ENCODE measurements around the gene SLC12A7. TPM values are rescaled to one million over a fixed set of nuclear protein-coding genes. Genes with fewer than 3 reads are reported as not detected.
A peak's percentile ranks its signal among the peaks of the same experiment; 100 is the strongest.

Gene SLC12A7
- total RNA-seq, 2 experiments from 2014 or later = 102 to 120 TPM

- Mint-ChIP-seq H3K4me3 (no peak overlapping the region), H3K36me3 (ENCODE audit: low read depth) (no peaks in the 10 kb centered on the region), H3K9me3 (peaks cover 6% of the 10 kb centered on the region), H3K27ac (no peak overlapping the region), H3K4me1 (peaks cover 12% of the 10 kb centered on the region), H3K27me3 (peaks cover 4% of the 10 kb centered on the region)
- ChIA-PET POLR2A (no interaction called here), CTCF (interaction anchor here (0.6 to 3.7 kb wide), 4 partner anchors 20 to 220 kb away, joined by 3 to 19 read pairs (median 4); no protein-coding TSS in a partner anchor)
- no peak for DNase-seq
Measured at GRCh38 chr5:1138445-1139245, 26.8 kb upstream of the SLC12A7 start.

- H3K9me3 Mint-ChIP-seq = peaks cover 6% of the 10 kb centered on the region
- POLR2A ChIA-PET = no interaction called here
- no peak overlapping the region for H3K4me3 Mint-ChIP-seq
- no peak overlapping the region for H3K27ac Mint-ChIP-seq
- CTCF ChIA-PET = interaction anchor here (1.6 to 3.7 kb wide), 2 partner anchors 43 to 214 kb away, joined by 3 to 19 read pairs; no protein-coding TSS in a partner anchor
- H3K36me3 Mint-ChIP-seq (ENCODE audit: low read depth) = no peaks in the 10 kb centered on the region
- peaks cover 4% of the 10 kb centered on the region for H3K27me3 Mint-ChIP-seq
- peaks cover 12% of the 10 kb centered on the region for H3K4me1 Mint-ChIP-seq
- peak; percentile 26 for DNase-seq
Measured at GRCh38 chr5:1137567-1138444, 25.9 kb upstream of the SLC12A7 start.

DNA sequence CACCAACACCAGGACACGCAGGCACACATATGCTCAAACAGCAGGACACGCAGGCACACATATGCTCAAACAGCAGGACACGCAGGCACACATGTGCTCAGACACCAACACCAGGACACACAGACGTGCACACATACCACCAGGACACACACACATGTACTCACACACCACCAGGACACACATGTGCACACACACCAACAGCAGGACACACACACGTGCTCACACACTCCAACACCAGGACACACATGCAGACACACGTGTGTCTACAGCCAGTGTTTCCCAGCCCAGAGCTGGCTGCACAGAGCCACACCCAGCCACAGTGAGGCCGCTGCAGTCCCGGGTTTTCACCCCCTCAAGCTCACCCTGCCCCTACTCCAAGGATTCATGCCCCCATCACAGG is 25.0 kb upstream of the SLC12A7 start:
- ChIA-PET POLR2A (no interaction called here), CTCF (no interaction called here)
- Mint-ChIP-seq H3K9me3 (peaks cover 6% of the 10 kb centered on the region), H3K36me3 (ENCODE audit: low read depth) (no peaks in the 10 kb centered on the region), H3K4me3 (no peak overlapping the region), H3K4me1 (peaks cover 12% of the 10 kb centered on the region), H3K27ac (no peak overlapping the region), H3K27me3 (peaks cover 2% of the 10 kb centered on the region)
- DNase-seq = no peak

DNA sequence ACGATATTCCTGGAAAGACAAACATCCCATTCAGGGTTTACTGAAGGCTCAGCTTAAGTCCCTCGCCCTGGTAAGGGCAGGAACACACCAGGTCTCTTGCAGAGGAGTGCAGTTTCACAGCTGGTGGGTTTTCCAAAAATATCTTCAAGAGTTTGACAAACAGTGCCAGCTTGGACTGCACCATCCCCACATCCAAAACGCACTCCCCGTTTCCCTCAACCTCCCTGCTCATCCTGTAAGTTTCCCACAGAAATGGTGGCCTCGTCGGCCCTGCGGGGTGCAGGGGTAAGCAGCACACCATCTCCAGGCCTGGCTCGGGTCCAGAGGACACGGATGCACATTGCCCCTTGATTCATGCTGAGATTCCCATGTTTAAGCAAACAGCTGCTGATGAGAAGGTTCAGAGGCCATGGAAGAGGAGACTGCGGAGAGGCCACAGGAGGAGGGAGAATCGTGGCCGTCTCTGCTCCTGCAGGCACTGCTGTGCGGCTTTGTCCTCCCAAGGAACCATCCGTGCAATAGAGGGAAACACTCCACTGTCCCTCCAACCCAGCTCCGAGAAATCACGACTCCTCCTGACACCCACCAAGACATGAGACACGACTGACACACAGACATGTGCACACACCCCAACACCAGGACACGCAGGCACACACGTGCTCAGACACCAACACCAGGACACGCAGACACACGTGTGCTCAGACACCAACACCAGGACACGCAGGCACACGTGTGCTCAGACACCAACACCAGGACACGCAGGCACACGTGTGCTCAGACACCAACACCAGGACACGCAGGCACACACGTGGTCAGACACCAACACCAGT is 24.0 kb upstream of the SLC12A7 start:
- Mint-ChIP-seq H3K4me3 (no peak overlapping the region), H3K36me3 (ENCODE audit: low read depth) (no peaks in the 10 kb centered on the region), H3K27me3 (peaks cover 2% of the 10 kb centered on the region), H3K27ac (no peak overlapping the region), H3K9me3 (peaks cover 6% of the 10 kb centered on the region), H3K4me1 (peaks cover 12% of the 10 kb centered on the region)
- no peak for DNase-seq
- CTCF ChIA-PET = interaction anchor here (0.5 kb wide), 1 partner anchor 10 kb away, joined by 3 read pairs; no protein-coding TSS in a partner anchor
- POLR2A ChIA-PET = no interaction called here

GRCh38 chr5:1134478-1134877 is 22.6 kb upstream of the SLC12A7 start:
- H3K27me3 Mint-ChIP-seq = no peaks in the 10 kb centered on the region
- H3K36me3 Mint-ChIP-seq (ENCODE audit: low read depth) = no peaks in the 10 kb centered on the region
- ChIA-PET POLR2A (no interaction called here), CTCF (no interaction called here)
- H3K4me3 Mint-ChIP-seq = no peak overlapping the region
- no peak overlapping the region for H3K27ac Mint-ChIP-seq
- H3K4me1 Mint-ChIP-seq = peaks cover 9% of the 10 kb centered on the region
- H3K9me3 Mint-ChIP-seq = peaks cover 6% of the 10 kb centered on the region
- DNase-seq = no peak

DNA sequence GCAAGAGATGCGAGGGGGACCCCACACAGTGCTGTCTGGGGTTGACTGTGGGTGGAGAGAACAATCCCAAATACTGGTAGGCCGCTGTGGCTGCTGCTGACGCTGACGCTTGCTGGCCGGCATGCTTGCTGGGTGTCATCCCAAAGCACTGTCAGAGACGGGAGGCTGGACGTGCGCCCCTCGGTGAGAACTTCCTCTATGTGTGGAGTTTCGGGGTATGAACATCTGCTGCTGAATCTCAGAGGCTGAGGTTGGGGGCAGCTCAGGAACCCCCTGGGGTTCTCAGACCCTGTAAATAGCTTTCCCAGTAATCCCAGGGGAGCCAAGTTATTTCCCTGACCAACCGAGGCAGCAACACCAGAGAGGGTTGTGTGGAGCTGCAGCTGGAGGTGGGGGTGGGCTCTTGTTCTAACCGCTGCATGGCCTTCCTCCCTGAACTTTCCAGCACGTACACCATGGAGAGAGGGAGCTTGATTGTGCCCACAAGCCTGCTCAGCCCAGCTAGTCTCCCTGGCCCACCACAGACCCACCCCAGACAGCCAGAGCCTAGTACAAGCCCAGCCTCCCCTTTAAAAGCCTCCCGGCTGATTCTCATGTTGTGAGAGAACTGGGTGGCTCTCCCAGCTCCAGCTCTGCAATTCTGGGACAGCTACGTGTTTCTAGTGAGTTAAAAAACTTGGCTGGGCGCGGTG is 21.8 kb upstream of the SLC12A7 start:
- H3K9me3 Mint-ChIP-seq = peaks cover 6% of the 10 kb centered on the region
- no peak overlapping the region for H3K4me3 Mint-ChIP-seq
- ChIA-PET CTCF (interaction anchor here (1.2 kb wide), 1 partner anchor 19 kb away, joined by 3 read pairs; no protein-coding TSS in a partner anchor), POLR2A (no interaction called here)
- H3K27ac Mint-ChIP-seq = no peak overlapping the region
- no peaks in the 10 kb centered on the region for H3K36me3 Mint-ChIP-seq (ENCODE audit: low read depth)
- DNase-seq = no peak
- H3K4me1 Mint-ChIP-seq = peaks cover 9% of the 10 kb centered on the region
- no peaks in the 10 kb centered on the region for H3K27me3 Mint-ChIP-seq

GRCh38 chr5:1133108-1133507 is 21.2 kb upstream of the SLC12A7 start:
- POLR2A ChIA-PET = no interaction called here
- CTCF ChIA-PET = interaction anchor here (0.8 to 1.3 kb wide), 3 partner anchors 17 to 696 kb away, joined by 3 to 4 read pairs (median 3); no protein-coding TSS in a partner anchor
- Mint-ChIP-seq H3K9me3 (peaks cover 6% of the 10 kb centered on the region), H3K4me3 (no peak overlapping the region), H3K36me3 (ENCODE audit: low read depth) (no peaks in the 10 kb centered on the region), H3K27me3 (no peaks in the 10 kb centered on the region), H3K27ac (no peak overlapping the region), H3K4me1 (peaks cover 4% of the 10 kb centered on the region)
- DNase-seq = no peak

DNA sequence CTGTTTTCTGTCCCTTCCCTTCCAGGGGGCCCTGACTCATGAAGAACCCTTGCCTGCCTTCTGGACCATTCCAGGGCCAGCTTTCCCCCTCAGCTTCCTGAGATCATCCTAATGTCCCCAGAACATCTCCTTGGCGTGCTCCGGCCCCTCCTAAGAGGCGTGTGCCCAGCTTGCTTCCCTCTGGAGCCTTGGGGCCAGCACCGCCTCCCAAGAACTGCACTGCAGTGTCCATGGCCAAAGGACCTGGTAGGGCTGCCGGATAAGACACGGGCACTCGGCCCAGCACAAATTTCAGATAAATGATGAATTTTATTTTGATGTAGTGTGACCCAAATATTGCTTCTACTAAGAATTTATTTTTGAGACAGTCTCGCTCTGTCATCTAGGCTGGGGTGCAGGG is 20.7 kb upstream of the SLC12A7 start:
- CTCF ChIA-PET = interaction anchor here (0.8 to 1.3 kb wide), 3 partner anchors 17 to 696 kb away, joined by 3 to 4 read pairs (median 3); no protein-coding TSS in a partner anchor
- H3K27ac Mint-ChIP-seq = no peak overlapping the region
- H3K4me1 Mint-ChIP-seq = peaks cover 2% of the 10 kb centered on the region
- DNase-seq = no peak
- no peak overlapping the region for H3K4me3 Mint-ChIP-seq
- H3K9me3 Mint-ChIP-seq = peaks cover 6% of the 10 kb centered on the region
- H3K27me3 Mint-ChIP-seq = peaks cover 4% of the 10 kb centered on the region
- H3K36me3 Mint-ChIP-seq (ENCODE audit: low read depth) = no peaks in the 10 kb centered on the region
- POLR2A ChIA-PET = no interaction called here

- Mint-ChIP-seq H3K36me3 (ENCODE audit: low read depth) (no peaks in the 10 kb centered on the region), H3K27ac (no peak overlapping the region), H3K4me3 (no peak overlapping the region), H3K27me3 (peaks cover 6% of the 10 kb centered on the region), H3K4me1 (peaks cover 2% of the 10 kb centered on the region), H3K9me3 (peaks cover 1% of the 10 kb centered on the region)
- ChIA-PET POLR2A (no interaction called here), CTCF (no interaction called here)
- no peak for DNase-seq
Measured at GRCh38 chr5:1131726-1132125, 19.9 kb upstream of the SLC12A7 start.

GRCh38 chr5:1131191-1131621 is 19.3 kb upstream of the SLC12A7 start:
- CTCF ChIA-PET = no interaction called here
- POLR2A ChIA-PET = no interaction called here
- Mint-ChIP-seq H3K27ac (no peak overlapping the region), H3K36me3 (ENCODE audit: low read depth) (no peaks in the 10 kb centered on the region), H3K9me3 (no peaks in the 10 kb centered on the region), H3K4me1 (peaks cover 2% of the 10 kb centered on the region), H3K4me3 (no peak overlapping the region), H3K27me3 (peaks cover 6% of the 10 kb centered on the region)
- no peak for DNase-seq

DNA sequence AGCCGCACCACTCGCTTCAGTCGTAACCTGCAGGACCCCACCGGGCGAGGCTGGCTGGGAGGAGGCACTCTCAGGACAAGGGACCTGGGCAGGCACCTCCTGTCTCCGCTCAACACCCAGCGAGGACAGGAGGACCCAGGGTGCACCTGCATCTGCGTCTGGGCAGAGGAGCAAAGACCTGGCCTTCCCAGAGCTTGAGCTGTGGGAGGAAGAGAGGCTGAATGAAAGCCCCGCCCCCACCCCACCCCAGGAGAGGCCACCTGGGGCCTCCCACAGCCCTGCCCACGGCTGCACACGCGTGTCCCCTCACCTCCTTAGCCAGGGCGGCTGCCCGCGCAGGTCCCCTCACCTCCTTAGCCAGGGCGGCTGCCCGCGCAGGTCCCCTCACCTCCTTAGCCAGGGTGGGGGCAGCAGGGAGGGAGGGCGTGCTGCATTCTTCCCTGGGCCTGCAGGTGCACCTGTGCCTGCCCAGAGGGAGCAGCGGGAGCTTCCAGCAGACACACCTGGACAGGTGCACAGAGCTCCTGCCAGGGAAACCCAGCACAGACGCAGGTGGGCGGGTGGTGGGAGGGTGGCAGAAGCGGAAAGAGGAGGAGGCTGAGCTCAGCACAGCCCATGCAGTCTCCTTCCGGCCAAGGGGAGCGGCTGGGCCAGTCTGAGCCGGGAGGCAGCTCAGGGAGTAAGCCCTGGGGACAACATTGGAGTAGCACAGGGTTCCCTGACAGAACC is 18.5 kb upstream of the SLC12A7 start:
- peaks cover 2% of the 10 kb centered on the region for H3K4me1 Mint-ChIP-seq
- H3K36me3 Mint-ChIP-seq (ENCODE audit: low read depth) = no peaks in the 10 kb centered on the region
- no peak overlapping the region for H3K4me3 Mint-ChIP-seq
- no peaks in the 10 kb centered on the region for H3K9me3 Mint-ChIP-seq
- no peak for DNase-seq
- H3K27me3 Mint-ChIP-seq = peaks cover 6% of the 10 kb centered on the region
- ChIA-PET POLR2A (no interaction called here), CTCF (interaction anchor here (0.6 to 0.8 kb wide), 2 partner anchors 15 to 1040 kb away, joined by 3 to 4 read pairs; no protein-coding TSS in a partner anchor)
- peak overlapping the region; percentile 36 for H3K27ac Mint-ChIP-seq
